Stimulated activated CD8-positive, alpha-beta memory T cell treated with anti-CD3 and anti-CD28 coated beads, Interleukin-7, amount 100 ng/mL, for 1 hour (primary cell): Measurements from ENCODE around the gene SUDS3.
"Not testable (repeated sequence)": the region's sequence is repeated elsewhere in the genome, so short reads cannot be mapped to it uniquely, and the experiment has no call there.

ENCODE experiments used
- DNase-seq, 2 donors: peaks; one replicate each; pipeline ENCODE4 v3.0.0-alpha.2; 2020; ENCODE audit warnings: low read depth in 2 of 2

The SUDS3 gene, protein sequence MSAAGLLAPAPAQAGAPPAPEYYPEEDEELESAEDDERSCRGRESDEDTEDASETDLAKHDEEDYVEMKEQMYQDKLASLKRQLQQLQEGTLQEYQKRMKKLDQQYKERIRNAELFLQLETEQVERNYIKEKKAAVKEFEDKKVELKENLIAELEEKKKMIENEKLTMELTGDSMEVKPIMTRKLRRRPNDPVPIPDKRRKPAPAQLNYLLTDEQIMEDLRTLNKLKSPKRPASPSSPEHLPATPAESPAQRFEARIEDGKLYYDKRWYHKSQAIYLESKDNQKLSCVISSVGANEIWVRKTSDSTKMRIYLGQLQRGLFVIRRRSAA

GRCh38 chr12:118376089-118377020, at the start of gene SUDS3:
Gene SUDS3 (plus strand): TSS chr12:118376555. CDS start chr12:118376692, 137 bp downstream.
- peak; percentile 86 to 95 for DNase-seq

- no peak for DNase-seq
These were observed 49.4 kb upstream of the SUDS3 start for GRCh38 chr12:118326991-118327390.

DNA sequence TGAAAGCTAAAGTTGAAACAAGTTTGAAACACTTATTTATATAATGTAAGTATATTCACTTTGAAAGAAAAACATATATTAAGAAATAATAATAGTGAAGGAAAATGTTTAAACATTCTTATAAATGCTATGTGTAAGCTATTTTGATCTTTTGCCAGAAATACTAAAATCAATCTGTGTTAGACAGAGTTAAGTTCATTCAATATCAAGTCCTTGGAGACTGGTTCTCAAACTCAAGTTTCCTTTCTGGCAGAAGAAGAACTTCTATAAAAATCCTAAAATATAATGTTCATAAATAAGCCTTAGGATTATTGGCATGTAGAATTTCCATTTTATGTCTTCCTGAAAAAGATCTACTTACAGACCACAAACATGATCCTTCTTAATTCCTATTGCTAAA, 49.0 kb upstream of the SUDS3 start:
- DNase-seq = no peak

GRCh38 chr12:118328486-118329330, 47.6 kb upstream of the SUDS3 start:
- no peak for DNase-seq

DNA sequence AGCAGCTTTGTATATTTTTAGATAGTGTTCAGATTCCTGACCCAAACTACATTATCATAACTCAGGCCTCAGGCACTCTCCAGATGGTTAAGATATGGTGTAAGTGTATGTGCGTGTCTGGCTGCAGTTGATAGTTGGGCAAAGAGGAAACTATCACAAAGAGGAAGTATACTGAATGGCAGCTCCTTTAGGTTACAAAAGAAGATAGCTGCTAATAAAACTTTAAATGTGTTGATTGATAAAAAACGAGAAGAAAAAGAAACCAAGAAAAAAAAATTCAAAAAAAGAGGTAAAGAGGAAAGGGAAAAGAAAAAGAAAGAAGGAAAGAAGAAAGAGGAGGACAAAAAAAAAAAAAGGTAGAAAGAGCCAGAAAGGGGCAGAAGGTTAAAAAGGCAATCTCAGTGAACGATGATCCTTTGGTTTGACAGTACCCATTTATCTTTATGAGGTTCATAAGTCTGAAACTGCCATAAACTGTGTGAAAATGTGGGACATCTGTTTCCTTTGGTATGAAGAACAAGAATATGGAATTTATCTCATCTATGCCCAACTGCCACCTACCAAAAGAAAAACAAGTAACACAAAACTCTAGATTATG, 45.8 kb upstream of the SUDS3 start:
- no peak for DNase-seq

GRCh38 chr12:118332511-118332910, 43.8 kb upstream of the SUDS3 start:
- no peak for DNase-seq

- DNase-seq = no peak
These were observed 42.1 kb upstream of the SUDS3 start for GRCh38 chr12:118334241-118334640.

- DNase-seq = no peak
These were observed 41.3 kb upstream of the SUDS3 start for GRCh38 chr12:118334939-118335567.

DNA sequence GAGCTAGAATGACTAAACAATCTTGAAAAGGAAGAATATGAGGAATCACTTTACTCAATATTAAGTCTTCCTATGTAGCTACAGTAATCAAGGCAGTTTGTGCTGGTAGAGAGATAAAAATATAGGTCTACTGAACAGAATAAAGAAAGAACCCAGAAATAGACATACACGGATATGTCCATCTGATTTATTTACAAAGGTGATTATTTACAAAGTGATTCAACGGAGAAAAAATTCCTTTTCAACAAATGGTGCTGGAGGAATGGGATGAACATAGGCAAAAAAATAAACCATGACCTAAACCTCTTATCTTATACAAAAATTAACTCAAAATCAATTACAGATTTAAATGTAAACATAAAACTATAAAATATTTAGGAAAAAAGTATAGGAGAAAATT, 40.2 kb upstream of the SUDS3 start:
- DNase-seq = no peak

- DNase-seq = no peak
These were observed 39.0 kb upstream of the SUDS3 start for GRCh38 chr12:118337194-118337838.

- DNase-seq = no peak
These were observed 34.3 kb upstream of the SUDS3 start for GRCh38 chr12:118342090-118342489.

DNA sequence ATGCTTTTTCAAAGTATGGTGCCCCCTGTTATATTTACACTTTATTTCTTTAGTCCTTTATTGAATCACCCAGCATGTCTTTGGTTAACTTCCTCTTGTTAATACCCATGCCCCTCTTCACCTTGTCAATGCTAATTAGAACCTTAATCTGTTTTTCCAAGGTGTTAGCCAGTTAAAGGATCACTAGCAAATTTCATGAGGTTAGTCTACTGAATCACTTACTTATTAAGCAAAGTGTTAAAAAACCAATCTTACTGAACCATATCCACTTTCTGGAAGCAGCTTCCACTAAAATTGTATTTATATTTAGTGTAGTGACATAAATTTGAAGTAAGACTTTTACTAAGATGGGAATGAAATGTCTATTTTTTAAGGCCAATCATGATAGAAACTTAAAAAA, 31.5 kb upstream of the SUDS3 start:
- DNase-seq = no peak

GRCh38 chr12:118345355-118345754, 31.0 kb upstream of the SUDS3 start:
- no peak for DNase-seq

DNA sequence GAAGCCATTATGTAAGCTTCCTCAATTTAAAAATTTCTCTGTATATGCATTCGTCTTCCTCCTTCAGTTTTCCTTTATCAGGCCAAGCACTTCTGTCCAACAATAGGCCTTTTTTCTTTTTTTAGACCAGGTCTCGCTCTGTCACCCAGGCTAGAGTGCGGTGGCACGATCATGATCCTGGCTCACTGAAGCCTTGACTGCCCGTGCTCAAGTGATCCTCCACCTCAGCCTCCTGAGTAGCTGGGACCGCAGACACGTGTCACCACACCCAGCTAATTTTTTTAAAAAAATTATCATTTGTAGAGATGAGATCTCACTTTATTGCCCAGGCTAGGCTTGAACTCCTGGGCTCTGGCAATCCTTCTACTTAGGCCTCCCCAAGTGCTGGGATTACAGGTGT, 29.5 kb upstream of the SUDS3 start:
- no peak for DNase-seq

GRCh38 chr12:118347916-118348315, 28.4 kb upstream of the SUDS3 start:
- no peak for DNase-seq

- DNase-seq = no peak
These were observed 25.3 kb upstream of the SUDS3 start for GRCh38 chr12:118350908-118351559.

DNA sequence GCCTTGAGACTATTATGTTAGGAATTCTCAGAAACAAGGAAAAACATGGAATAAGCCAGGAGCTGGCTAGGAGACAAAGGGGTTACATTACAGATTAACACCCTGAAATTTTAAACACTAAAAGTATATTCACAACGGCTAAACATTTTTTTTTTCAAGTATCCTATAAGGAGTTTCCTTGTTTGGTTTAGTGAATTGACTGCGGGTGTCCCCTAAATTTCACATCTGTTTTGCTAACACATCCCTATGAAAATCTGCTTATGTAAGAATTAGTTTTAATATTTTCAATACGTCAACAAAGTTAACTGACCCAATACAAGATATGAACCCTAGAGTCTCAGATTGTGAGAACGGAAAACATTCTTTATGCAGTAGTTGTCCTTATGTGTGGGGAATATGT, 22.6 kb upstream of the SUDS3 start:
- no peak for DNase-seq

GRCh38 chr12:118354503-118354902, 21.9 kb upstream of the SUDS3 start:
- DNase-seq = not testable (repeated sequence)

- no peak for DNase-seq
These were observed 21.5 kb upstream of the SUDS3 start for GRCh38 chr12:118354903-118355302.

GRCh38 chr12:118355843-118356242, 20.5 kb upstream of the SUDS3 start:
- DNase-seq = no peak
